ENCODE results near the gene IGFLR1. TPM values are rescaled to one million over a fixed set of nuclear protein-coding genes. Genes with fewer than 3 reads are reported as not detected.

IGFLR1 gene
- total RNA-seq, 2 experiments from 2014 or later = 63.0 to 63.4 TPM

- no peaks in the 10 kb centered on the region for H3K9me3 Mint-ChIP-seq
- no peaks in the 10 kb centered on the region for H3K27me3 Mint-ChIP-seq
- H3K27ac Mint-ChIP-seq = peak overlapping the region; percentile 94
- H3K4me1 Mint-ChIP-seq = peaks cover 37% of the 10 kb centered on the region
- peaks cover 5% of the 10 kb centered on the region for H3K36me3 Mint-ChIP-seq
- H3K4me3 Mint-ChIP-seq = peak overlapping the region; percentile 98
- DNase-seq = no peak
- no peak for ATAC-seq (ENCODE audit: low read depth)
- POLR2A ChIA-PET = interaction anchor here (0.8 to 3.2 kb wide), 9 partner anchors 9 to 265 kb away, joined by 3 to 20 read pairs (median 5); partner anchors contain the start of genes HSPB6 and PROSER3
Measured at GRCh38 chr19:35746087-35746462, 3.8 kb upstream of the IGFLR1 start.

- Mint-ChIP-seq H3K4me3 (peak within 1 kb of the TSS; percentile 98), H3K9me3 (no peaks in the 10 kb centered on the region), H3K4me1 (peaks cover 37% of the 10 kb centered on the region), H3K27ac (peak within 1 kb of the TSS; percentile 94), H3K27me3 (no peaks in the 10 kb centered on the region), H3K36me3 (peaks cover 5% of the 10 kb centered on the region)
- peak; percentile 93 for DNase-seq
- peak; percentile 57 for ATAC-seq (ENCODE audit: low read depth)
- POLR2A ChIA-PET = interaction anchor here (0.8 to 3.2 kb wide), 13 partner anchors 8 to 266 kb away, joined by 3 to 20 read pairs (median 4); partner anchors contain the start of genes HSPB6 and PROSER3
Measured at GRCh38 chr19:35745328-35746086, 3.3 kb upstream of the IGFLR1 start, which contains the start of the genes PSENEN and U2AF1L4. TSS of gene PSENEN (plus strand) at chr19:35745651. CDS start at chr19:35745931, 280 bp downstream. TSS of gene U2AF1L4 (minus strand) at chr19:35745418. CDS start at chr19:35745391, 27 bp downstream.

GRCh38 chr19:35744430-35745327 is 2.4 kb upstream of the IGFLR1 start:
- Mint-ChIP-seq H3K27me3 (no peaks in the 10 kb centered on the region), H3K36me3 (peaks cover 5% of the 10 kb centered on the region), H3K4me1 (peaks cover 32% of the 10 kb centered on the region), H3K9me3 (no peaks in the 10 kb centered on the region), H3K27ac (peak overlapping the region; percentile 94), H3K4me3 (peak overlapping the region; percentile 98)
- ATAC-seq (ENCODE audit: low read depth) (peak; percentile 41), DNase-seq (peak; percentile 88)
- POLR2A ChIA-PET = interaction anchor here (0.8 to 3.2 kb wide), 14 partner anchors 8 to 101 kb away, joined by 3 to 20 read pairs (median 4); partner anchors contain the start of genes COX6B1, HSPB6 and PROSER3

DNA sequence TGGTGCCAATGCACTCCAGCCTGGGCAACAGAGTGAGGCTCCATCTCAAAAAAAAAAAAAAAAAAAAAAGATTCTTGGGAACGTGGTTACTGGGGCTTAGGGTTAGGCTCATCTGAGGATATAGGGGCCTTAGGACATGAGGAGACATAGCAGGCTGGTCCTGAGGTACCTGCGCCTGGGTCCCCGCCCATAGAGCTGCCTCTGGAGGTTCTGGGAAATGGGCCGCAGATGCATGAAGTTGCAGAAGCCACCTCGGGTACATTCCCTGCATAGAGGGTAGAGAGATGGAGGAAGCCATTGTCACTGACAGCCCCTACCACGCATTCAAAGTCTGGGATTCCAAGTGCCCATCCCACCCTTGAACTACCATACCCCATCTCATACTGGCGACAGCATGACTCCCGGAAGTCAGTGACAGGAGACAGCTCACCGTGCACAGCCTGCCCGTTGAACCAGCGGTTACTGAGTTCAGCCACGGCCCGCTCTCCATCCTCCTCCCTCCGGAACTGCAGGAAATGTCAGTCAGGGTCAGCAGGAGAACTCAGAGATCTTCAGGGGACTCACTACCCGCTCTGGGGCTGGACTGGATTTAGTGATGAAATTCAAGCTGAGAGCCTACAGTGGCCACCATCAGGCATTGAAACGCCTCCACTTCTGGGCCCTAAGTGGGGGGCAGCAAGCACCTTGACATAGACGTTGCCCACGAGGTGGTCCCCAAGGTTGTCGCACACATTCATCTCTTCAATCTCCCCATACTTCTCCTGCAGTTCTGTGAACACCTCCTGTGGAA is 1.6 kb upstream of the IGFLR1 start:
- POLR2A ChIA-PET = interaction anchor here (0.6 to 3.2 kb wide), 9 partner anchors 13 to 101 kb away, joined by 3 to 20 read pairs (median 7); partner anchors contain the start of genes COX6B1, HSPB6 and PROSER3
- no peaks in the 10 kb centered on the region for H3K9me3 Mint-ChIP-seq
- ATAC-seq (ENCODE audit: low read depth) = no peak

GRCh38 chr19:35741203-35741515 is 1.1 kb downstream of the IGFLR1 start:
- Mint-ChIP-seq H3K27me3 (no peaks in the 10 kb centered on the region), H3K36me3 (peaks cover 13% of the 10 kb centered on the region), H3K9me3 (no peaks in the 10 kb centered on the region), H3K4me3 (peak overlapping the region; percentile 96), H3K4me1 (peaks cover 31% of the 10 kb centered on the region), H3K27ac (peak overlapping the region; percentile 89)
- ATAC-seq (ENCODE audit: low read depth) = no peak
- POLR2A ChIA-PET = interaction anchor here (0.7 to 4.5 kb wide), 13 partner anchors 10 to 189 kb away, joined by 3 to 32 read pairs (median 5); partner anchors contain the start of genes HAUS5, HSPB6 and KMT2B
- no peak for DNase-seq

More for the DNA sequence above, 1.6 kb upstream of the IGFLR1 start:
- H3K4me3 Mint-ChIP-seq = peak overlapping the region; percentile 98
- peaks cover 30% of the 10 kb centered on the region for H3K4me1 Mint-ChIP-seq
- DNase-seq = no peak
- H3K27ac Mint-ChIP-seq = peak overlapping the region; percentile 94
- H3K36me3 Mint-ChIP-seq = peaks cover 7% of the 10 kb centered on the region
- H3K27me3 Mint-ChIP-seq = no peaks in the 10 kb centered on the region

DNA sequence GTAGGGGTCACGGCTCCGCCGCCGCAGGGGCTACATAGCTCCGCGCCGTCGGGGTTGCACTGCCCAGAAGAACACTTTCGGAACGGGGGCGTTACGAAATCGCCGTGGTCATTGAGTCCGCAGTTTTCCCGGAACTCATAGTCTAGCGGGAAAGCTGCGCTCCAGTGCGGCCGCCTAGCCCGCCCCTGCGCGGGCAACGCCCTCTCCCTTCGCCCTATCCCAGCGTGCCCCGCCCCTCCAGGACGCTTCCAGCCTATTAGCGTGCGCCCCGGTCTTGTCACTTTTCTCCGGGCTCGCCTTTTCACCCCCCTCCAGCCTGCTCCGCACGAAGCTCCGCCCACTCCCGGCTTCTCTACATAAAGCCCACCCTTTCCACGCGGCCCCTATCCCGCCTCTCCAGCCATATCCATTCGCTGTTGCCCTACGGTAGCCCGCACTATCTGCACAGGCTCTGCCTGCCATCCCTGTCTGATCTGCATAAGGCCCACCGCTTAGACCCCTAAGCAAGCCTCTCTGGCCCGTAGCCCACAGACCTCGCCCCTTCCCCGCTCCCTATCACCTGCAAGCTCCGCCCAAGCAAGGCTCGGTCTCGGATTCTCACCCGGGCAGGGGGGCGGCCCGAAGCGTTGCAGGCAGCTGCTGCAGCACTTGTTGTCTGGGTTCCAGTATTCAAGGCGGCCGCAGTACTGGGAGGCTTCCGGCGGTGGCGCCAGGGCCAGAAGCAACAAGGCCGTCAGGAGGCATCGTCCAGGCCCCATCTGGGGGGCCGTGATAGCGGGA is 1.6 kb downstream of the IGFLR1 start:
- H3K27ac Mint-ChIP-seq = peak overlapping the region; percentile 89
- H3K4me1 Mint-ChIP-seq = peaks cover 31% of the 10 kb centered on the region
- no peaks in the 10 kb centered on the region for H3K9me3 Mint-ChIP-seq
- H3K4me3 Mint-ChIP-seq = peak overlapping the region; percentile 96
- DNase-seq (peak; percentile 95), ATAC-seq (ENCODE audit: low read depth) (peak; percentile 68)
- POLR2A ChIA-PET = interaction anchor here (0.7 to 4.5 kb wide), 19 partner anchors 8 to 213 kb away, joined by 3 to 32 read pairs (median 3); partner anchors contain the start of genes COX6B1, HAUS5, KMT2B and LIN37
- peaks cover 13% of the 10 kb centered on the region for H3K36me3 Mint-ChIP-seq
- no peaks in the 10 kb centered on the region for H3K27me3 Mint-ChIP-seq

DNA sequence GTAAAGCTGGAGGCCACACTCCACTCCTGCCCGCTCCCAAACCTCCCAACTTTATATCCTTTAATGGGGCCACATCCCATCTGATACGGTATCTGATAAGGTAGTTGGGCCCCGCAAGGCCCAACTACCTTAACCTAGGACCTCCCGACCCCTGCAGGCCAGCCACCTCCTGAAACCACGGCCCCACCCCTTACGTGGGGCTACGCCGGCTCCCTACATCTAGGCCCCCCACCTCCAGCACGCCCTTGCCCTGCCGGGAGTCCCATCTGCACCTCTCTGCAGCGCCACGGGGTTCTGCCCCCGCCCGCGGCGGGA is 2.2 kb downstream of the IGFLR1 start:
- H3K36me3 Mint-ChIP-seq = peaks cover 13% of the 10 kb centered on the region
- no peaks in the 10 kb centered on the region for H3K9me3 Mint-ChIP-seq
- H3K4me3 Mint-ChIP-seq = peak overlapping the region; percentile 96
- POLR2A ChIA-PET = interaction anchor here (0.8 to 4.5 kb wide), 17 partner anchors 8 to 213 kb away, joined by 3 to 32 read pairs (median 3); partner anchors contain the start of genes COX6B1, KMT2B and LIN37
- no peaks in the 10 kb centered on the region for H3K27me3 Mint-ChIP-seq
- peaks cover 33% of the 10 kb centered on the region for H3K4me1 Mint-ChIP-seq
- no peak overlapping the region for H3K27ac Mint-ChIP-seq
- no peak for DNase-seq
- peak; percentile 18 for ATAC-seq (ENCODE audit: low read depth)

GRCh38 chr19:35739275-35740107 is 2.8 kb downstream of the IGFLR1 start:
- Mint-ChIP-seq H3K27me3 (no peaks in the 10 kb centered on the region), H3K9me3 (no peaks in the 10 kb centered on the region), H3K4me1 (peaks cover 33% of the 10 kb centered on the region), H3K4me3 (peak overlapping the region; percentile 96), H3K36me3 (peaks cover 13% of the 10 kb centered on the region), H3K27ac (peak overlapping the region; percentile 24)
- no peak for DNase-seq
- no peak for ATAC-seq (ENCODE audit: low read depth)
- POLR2A ChIA-PET = interaction anchor here (1.1 to 4.5 kb wide), 6 partner anchors 9 to 214 kb away, joined by 3 to 32 read pairs (median 7); partner anchors contain the start of genes KMT2B and LIN37

GRCh38 chr19:35738887-35739229 is 3.4 kb downstream of the IGFLR1 start:
- DNase-seq = no peak
- H3K9me3 Mint-ChIP-seq = no peaks in the 10 kb centered on the region
- no peak overlapping the region for H3K4me3 Mint-ChIP-seq
- POLR2A ChIA-PET = interaction anchor here (2.0 to 4.5 kb wide), 2 partner anchors 9 to 20 kb away, joined by 11 to 32 read pairs; partner anchors contain the start of genes KMT2B and LIN37
- H3K36me3 Mint-ChIP-seq = peaks cover 13% of the 10 kb centered on the region
- H3K27me3 Mint-ChIP-seq = no peaks in the 10 kb centered on the region
- H3K4me1 Mint-ChIP-seq = peaks cover 30% of the 10 kb centered on the region
- ATAC-seq (ENCODE audit: low read depth) = no peak
- peak overlapping the region; percentile 36 for H3K27ac Mint-ChIP-seq

GRCh38 chr19:35738021-35738886 is 4.0 kb downstream of the IGFLR1 start:
- peaks cover 13% of the 10 kb centered on the region for H3K36me3 Mint-ChIP-seq
- no peak for ATAC-seq (ENCODE audit: low read depth)
- POLR2A ChIA-PET = interaction anchor here (1.3 to 1.4 kb wide), 3 partner anchors 7 to 166 kb away, joined by 4 to 8 read pairs (median 5); partner anchors contain the start of genes PSENEN and U2AF1L4

More at GRCh38 chr19:35738021-35738886, 4.0 kb downstream of the IGFLR1 start:
- H3K4me3 Mint-ChIP-seq = no peak overlapping the region
- peak overlapping the region; percentile 36 for H3K27ac Mint-ChIP-seq
- no peak for DNase-seq
- no peaks in the 10 kb centered on the region for H3K27me3 Mint-ChIP-seq
- peaks cover 27% of the 10 kb centered on the region for H3K4me1 Mint-ChIP-seq
- H3K9me3 Mint-ChIP-seq = no peaks in the 10 kb centered on the region

Measured in activated naive CD8-positive, alpha-beta T cell treated with anti-CD3 and anti-CD28 coated beads, Interleukin-2, amount 10 ng/mL, durations not matched to agents 7 days and 5 days (primary cell).